ENCODE measurements around the gene KCNAB1. TPM values are rescaled to one million over a fixed set of nuclear protein-coding genes. Genes with fewer than 3 reads are reported as not detected.

KCNAB1 gene
- total and polyA plus RNA-seq, 2 of the 8 experiments (the other 6 are each of a cell fraction or from before 2014, with no cell fraction given), result 0.51 to 2.3 TPM

- TF ChIP-seq CHD7 (IDR thresholded peaks at IDR 0.05; ENCODE audit: insufficient replicate concordance, low read length) (no peak), SP4 (IDR thresholded peaks at IDR 0.05; ENCODE audit: low read length) (no peak), POU5F1 (IDR thresholded peaks at IDR 0.05; ENCODE audit: low read depth, low read length) (no peak), BCL11A (IDR thresholded peaks at IDR 0.05; ENCODE audit: low read depth in 2 of 2, low read length in 2 of 2) (no peak), KDM5A (IDR thresholded peaks at IDR 0.05; ENCODE audit: low read length) (no peak), ATF2 (IDR thresholded peaks at IDR 0.05; ENCODE audit: low read length) (no peak), NRF1 (IDR thresholded peaks at IDR 0.05; ENCODE audit: low read depth, low read length) (no peak), BRCA1 (IDR thresholded peaks at IDR 0.05; ENCODE audit: low read depth, low read length) (no peak)
Observed at GRCh38 chr3:156098437-156099035, 21.8 kb upstream of the KCNAB1 start (continued).

Measured in H1 (cell line).